Erythroblast (primary cell): Measurements from ENCODE around the gene ABCA7.

ENCODE experiments used
- GATA1 ChIP-seq: IDR thresholded peaks from 2 replicates; pipeline ENCODE4 v1.6.1; 2011; ENCODE audit warnings: low read depth, mild to moderate bottlenecking, control low read depth, low read length, moderate library complexity
- POLR2A ChIP-seq: IDR thresholded peaks from 2 replicates; pipeline ENCODE4 v1.6.1; 2011; ENCODE audit warnings: mild to moderate bottlenecking, low read length

- no peak for TF ChIP-seq POLR2A
- TF ChIP-seq GATA1, result no peak
These were observed 38.3 kb upstream of the ABCA7 start for GRCh38 chr19:1001538-1002166.
